Colon (tissue), 2 donors: ENCODE results near the gene FABP2.
"Not testable (repeated sequence)": the region's sequence is repeated elsewhere in the genome, so short reads cannot be mapped to it uniquely, and the experiment has no call there.

Experiments used
- FAIRE-seq: peaks from 2 replicates; lab custom pipeline; 2012; peaks lifted over from hg19 to GRCh38; lab: Jason Lieb, UNC
- donor health status: control.
- donor health status: control.

Gene FABP2

GRCh38 chr4:119310826-119311225 is 11.1 kb downstream of the FABP2 start:
- no peak for FAIRE-seq

DNA sequence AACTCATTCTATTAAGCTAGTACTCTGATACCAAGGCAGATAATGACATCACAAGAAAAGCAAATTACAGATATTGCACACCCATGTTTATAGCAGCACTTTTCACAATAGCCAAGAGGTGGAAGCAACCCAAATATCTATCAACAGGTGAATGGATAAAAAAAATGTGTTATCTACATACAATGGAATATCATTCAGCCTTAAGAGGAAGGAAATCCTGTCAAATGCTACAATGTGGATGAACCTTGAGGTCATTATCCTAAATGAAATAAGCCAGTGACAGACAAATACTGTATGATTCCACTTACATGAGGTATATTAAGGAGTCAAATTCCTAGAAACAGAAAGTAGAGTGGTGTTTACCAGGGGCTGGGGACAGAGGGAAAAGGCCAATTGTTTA is 14.3 kb downstream of the FABP2 start:
- FAIRE-seq = no peak

- no peak for FAIRE-seq
Observed at GRCh38 chr4:119304431-119304830, 17.5 kb downstream of the FABP2 start.

DNA sequence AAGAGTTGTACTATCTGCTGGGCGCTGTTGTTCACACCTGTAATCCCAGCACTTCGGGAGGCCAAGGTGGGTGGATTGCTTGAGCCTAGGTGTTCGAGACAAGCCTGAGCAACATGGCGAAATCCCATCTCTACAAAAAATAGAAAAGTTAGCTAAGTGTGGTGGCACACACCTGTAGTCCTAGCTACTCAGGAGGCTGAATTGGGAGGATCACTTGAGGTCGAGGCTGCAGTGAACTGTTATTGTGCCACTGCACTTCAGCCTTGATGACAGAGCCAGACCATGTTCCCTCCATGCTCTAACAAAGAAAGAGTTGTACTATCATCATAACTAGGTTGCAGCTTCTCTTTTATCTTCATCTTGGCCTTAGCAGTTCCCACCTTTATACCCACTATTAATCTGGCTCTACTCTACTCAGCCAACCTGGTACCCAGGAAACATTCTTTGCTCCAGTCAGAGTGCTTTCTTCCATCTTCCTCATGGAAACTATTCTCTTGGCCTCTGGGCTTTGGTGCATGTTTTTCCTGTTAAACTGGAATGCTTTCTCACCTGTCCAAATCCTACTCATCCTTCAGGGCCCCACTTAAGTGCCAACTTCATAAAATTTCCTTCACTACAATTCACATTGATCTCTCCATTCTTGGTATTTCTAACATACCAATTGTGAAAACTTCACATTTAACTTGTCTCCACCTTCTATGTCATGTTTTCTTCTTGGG is 18.2 kb downstream of the FABP2 start:
- FAIRE-seq = no peak

- FAIRE-seq = no peak
Observed at GRCh38 chr4:119302073-119302832, 19.7 kb downstream of the FABP2 start.

GRCh38 chr4:119300101-119300978 is 21.6 kb downstream of the FABP2 start:
- FAIRE-seq = no peak

- no peak for FAIRE-seq
Observed at GRCh38 chr4:119299741-119300100, 22.2 kb downstream of the FABP2 start.

DNA sequence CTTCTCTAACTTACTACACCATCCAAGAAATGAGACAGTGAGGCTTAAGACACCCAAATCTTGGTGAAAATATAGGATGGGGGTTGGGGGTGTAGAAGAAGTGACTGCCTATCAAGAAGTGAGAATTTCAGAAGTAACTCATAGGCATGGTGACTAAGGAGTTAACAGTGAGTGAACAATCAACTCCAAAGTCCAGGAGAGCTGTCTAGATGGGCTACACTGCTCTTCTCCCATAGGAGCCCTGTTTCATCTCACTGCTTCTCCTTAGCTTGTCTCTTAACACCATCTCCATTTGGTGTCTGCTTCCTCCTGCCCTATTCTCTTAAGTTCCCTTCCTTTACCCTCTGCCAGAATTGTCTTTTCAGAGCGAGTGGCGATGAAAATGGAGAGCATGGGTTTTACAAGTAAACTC is 22.7 kb downstream of the FABP2 start:
- no peak for FAIRE-seq

DNA sequence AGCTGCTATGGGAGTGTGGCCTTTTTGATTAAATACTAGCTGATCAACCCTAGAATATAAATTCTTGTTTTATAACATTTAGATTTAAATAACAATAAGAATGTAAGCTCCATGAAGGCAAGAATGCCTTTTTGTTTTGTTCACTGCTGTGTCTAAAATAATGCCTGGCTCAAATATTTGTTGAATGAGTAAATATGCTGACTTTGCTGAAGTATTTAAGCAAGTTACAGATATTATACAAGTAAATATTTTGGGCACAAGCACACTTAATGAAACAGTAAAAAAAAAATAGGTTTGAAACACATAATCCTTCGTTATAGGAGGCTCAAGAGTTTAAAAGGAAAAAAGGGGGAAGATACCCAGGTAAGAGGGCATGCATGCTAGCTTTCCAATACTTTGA is 24.1 kb downstream of the FABP2 start:
- FAIRE-seq = no peak

DNA sequence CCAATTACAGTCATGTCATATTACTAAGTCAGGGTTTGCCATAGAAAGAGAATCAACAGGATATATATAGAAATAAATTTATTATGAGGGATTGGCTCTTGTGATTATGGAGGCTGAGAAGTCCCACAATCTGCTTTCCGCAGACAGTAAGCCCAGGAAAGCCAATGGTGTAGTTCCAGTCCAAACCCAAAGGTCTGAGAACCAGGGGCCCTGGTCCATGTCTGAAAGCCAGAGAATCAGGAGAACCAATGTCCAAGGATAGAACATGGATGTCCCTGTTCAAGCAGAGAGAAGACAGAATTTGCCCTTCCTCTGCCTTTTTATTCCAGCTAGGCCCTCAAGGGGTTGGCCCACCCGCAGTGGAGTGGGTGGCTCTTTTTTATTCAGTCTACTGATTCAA is 25.6 kb downstream of the FABP2 start:
- FAIRE-seq = no peak

DNA sequence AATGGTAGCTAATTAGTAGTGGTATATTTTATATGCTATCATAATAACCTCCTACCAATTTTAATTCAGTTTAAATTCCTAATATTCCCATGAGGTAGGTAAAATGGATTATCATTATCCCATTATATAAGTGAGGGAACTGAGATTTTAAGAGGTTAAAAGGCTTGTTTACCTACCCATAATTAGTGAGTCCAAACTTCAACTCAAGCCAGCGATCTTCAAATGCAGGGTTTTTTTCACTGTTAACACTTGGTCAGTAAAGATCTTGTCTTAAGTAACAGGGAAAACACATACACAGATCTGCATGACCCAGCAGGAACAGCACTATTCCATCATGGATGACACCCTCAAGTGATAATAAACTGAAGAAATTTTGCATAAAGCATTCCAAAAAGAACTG is 31.3 kb downstream of the FABP2 start:
- no peak for FAIRE-seq

GRCh38 chr4:119289313-119289712 is 32.6 kb downstream of the FABP2 start:
- FAIRE-seq = no peak

- peak; percentile 72 for FAIRE-seq
Observed at GRCh38 chr4:119286377-119287002, 35.4 kb downstream of the FABP2 start.

- peak; percentile 5 for FAIRE-seq
Observed at GRCh38 chr4:119284876-119285780, 36.8 kb downstream of the FABP2 start.

DNA sequence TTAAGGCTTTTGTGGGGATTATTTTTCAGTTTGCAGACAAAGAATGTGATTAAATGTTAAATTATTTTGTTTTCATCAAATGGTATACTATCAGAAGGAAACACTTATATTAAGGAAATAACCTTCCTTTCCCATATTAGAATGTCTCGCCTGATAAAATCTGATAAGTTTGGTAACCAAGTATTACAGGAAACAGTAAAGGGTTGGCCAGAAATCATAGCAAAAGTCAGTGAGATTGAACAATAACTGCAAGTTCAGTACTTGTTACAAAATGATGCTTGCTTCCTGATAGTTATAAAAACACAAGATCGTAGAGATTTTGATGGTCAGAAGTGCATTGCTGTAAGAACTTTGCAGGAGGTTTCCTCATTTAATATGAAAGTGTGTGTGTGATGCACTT is 40.5 kb downstream of the FABP2 start:
- FAIRE-seq = no peak

GRCh38 chr4:119279945-119280344 is 42.0 kb downstream of the FABP2 start:
- not testable (repeated sequence) for FAIRE-seq

DNA sequence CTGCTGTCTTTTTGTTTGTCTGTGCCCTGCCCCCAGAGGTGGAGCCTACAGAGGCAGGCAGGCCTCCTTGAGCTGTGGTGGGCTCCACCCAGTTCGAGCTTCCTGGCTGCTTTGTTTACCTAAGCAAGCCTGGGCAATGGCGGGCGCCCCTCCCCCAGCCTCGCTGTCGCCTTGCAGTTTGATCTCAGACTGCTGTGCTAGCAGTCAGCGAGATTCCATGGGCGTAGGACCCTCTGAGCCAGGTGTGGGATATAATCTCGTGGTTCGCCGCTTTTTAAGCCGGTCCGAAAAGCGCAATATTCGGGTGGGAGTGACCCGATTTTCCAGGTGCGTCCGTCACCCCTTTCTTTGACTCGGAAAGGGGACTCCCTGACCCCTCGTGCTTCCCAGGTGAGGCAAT is 42.4 kb downstream of the FABP2 start:
- not testable (repeated sequence) for FAIRE-seq

DNA sequence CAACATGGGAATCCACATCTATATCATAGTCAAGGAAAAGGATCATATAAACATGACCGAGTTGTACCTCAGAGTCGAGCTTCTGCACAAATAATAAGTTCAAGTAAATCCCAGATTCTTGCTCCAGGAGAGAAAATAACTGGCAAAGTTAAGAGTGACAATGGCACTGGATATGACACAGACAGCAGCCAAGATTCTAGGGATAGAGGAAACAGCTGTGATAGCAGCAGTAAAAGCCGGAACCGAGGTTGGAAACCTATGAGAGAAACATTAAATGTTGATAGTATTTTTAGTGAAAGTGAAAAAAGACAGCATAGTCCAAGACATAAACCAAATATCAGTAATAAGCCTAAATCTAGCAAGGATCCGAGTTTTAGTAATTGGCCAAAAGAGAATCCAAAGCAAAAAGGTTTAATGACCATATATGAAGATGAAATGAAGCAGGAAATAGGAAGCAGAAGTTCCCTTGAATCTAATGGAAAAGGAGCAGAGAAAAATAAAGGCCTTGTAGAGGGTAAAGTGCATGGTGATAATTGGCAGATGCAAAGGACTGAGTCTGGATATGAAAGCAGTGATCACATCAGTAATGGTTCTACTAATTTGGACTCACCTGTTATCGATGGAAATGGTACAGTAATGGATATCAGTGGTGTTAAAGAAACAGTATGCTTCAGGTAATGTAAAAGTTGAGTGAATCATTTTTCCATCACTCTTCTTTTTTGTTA is 50.4 kb downstream of the FABP2 start:
- FAIRE-seq = no peak

DNA sequence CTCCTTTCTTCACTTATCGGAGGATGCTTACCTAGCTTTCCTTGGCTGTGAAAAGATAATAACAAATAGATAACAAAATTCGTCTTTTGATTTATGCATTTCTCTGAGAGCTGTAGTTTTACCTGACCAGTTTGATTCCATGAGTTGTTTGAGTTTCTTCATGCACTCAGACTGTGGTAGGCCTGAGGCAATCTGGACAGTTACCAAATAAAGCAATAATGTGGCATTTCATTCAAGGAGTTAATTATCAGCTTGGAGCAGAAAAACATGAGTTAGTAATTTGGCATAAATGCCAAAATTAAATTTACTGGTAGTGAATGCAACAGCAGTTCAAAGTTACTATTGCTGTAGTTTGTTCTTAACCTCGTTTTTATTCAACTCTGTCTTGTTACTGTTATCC is 53.5 kb downstream of the FABP2 start:
- no peak for FAIRE-seq
